Activated naive CD8-positive, alpha-beta T cell treated with anti-CD3 and anti-CD28 coated beads, Interleukin-2, amount 50 U/mL, for 24 hours (primary cell): ENCODE data around the gene NAA10.

Experiments used
- ATAC-seq: fragments of 150-1000 bp; cut with Tn5 transposase; one replicate; pipeline ENCODE4 v1.10.0; 2021
- DNase-seq: peaks from one replicate; pipeline ENCODE4 v3.0.0; 2021
- H3K27ac Mint-ChIP-seq: one replicate; pipeline ENCODE4 v1.8.0; 2021; ENCODE audit warnings: mild to moderate bottlenecking, mixed read lengths
- H3K27me3 Mint-ChIP-seq: one replicate; pipeline ENCODE4 v1.8.0; 2021; ENCODE audit warnings: mixed read lengths
- H3K36me3 Mint-ChIP-seq: one replicate; pipeline ENCODE4 v1.8.0; 2021; ENCODE audit warnings: low read depth, mixed read lengths
- H3K4me1 Mint-ChIP-seq: one replicate; pipeline ENCODE4 v1.8.0; 2021; ENCODE audit warnings: mixed read lengths
- H3K4me3 Mint-ChIP-seq: one replicate; pipeline ENCODE4 v1.8.0; 2021; ENCODE audit warnings: mild to moderate bottlenecking, moderate library complexity, mixed read lengths
- H3K9me3 Mint-ChIP-seq: one replicate; pipeline ENCODE4 v1.8.0; 2021; ENCODE audit warnings: mixed read lengths

The NAA10 gene

DNA sequence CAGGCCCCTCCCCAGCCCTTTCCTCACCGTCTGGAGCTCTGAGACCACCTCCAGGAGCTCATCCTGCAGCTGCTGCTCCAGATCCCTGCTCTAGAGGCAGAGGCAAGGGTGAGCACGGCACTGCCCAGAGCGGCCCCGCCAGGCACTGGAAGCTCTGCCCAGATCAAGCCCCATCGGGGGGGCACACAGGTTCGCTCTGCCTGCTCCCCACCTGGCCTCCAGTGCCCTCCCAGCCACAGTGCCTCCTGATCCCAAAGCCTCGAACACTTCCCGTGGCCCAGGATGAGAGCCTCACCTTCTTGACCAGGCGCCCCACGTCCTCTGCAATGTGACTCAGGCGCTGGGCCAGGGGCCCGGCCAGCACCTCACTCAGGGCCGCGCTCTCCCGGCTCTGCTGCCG, 13.8 kb downstream of the NAA10 start:
- H3K9me3 Mint-ChIP-seq, result no peaks in the 10 kb centered on the region
- H3K36me3 Mint-ChIP-seq, result peaks cover 19% of the 10 kb centered on the region
- ATAC-seq, result no peak
- H3K27ac Mint-ChIP-seq, result no peak overlapping the region
- no peak for DNase-seq
- no peaks in the 10 kb centered on the region for H3K27me3 Mint-ChIP-seq
- H3K4me3 Mint-ChIP-seq, result no peak overlapping the region
- peaks cover 21% of the 10 kb centered on the region for H3K4me1 Mint-ChIP-seq

DNA sequence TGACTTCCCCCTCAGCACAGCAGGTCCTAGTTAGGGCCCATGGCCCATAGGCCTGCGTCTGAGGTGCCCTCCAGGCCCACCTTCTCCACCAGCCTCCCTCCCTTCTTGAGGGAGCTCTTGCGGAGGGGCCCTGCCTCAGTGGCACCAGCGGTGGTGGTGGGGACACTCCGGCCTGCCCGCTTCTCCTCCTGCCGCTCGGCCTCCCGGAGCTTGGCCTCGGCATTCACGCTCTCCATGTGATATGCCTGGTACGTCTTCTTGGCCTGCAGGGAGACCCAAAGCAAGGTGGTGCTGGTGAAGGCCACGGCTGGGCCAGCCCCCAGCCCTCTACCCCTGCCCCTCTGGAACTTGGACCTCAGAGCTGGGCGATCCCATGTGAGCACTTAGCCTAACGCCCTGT, 14.3 kb downstream of the NAA10 start:
- no peaks in the 10 kb centered on the region for H3K27me3 Mint-ChIP-seq
- no peak for ATAC-seq
- H3K4me1 Mint-ChIP-seq, result peaks cover 21% of the 10 kb centered on the region
- DNase-seq, result no peak
- no peaks in the 10 kb centered on the region for H3K9me3 Mint-ChIP-seq
- no peak overlapping the region for H3K27ac Mint-ChIP-seq
- no peak overlapping the region for H3K4me3 Mint-ChIP-seq
- H3K36me3 Mint-ChIP-seq, result peaks cover 24% of the 10 kb centered on the region

DNA sequence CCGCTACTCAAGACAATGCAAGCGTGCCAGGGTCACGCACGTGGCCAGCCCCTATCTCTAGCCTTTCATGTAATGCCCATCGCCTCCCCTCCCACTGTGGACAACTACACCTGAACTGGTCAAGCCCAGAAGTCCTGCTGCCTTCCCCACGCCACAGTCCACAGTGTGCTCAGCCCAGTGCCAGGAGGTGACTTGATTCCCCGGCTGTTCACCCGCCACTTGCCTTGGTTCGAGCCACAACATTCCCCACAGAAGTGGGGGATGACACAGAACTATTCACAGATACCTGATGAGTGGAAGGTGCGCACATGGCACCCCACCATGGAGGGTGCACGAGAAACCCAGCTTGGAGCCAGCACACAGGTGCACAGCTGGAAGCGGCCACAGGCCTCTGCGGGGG, 15.6 kb downstream of the NAA10 start:
- Mint-ChIP-seq H3K4me1 (peaks cover 20% of the 10 kb centered on the region), H3K27me3 (no peaks in the 10 kb centered on the region), H3K4me3 (no peak overlapping the region), H3K27ac (no peak overlapping the region), H3K9me3 (no peaks in the 10 kb centered on the region), H3K36me3 (peaks cover 28% of the 10 kb centered on the region)
- DNase-seq, result no peak
- ATAC-seq, result no peak

DNA sequence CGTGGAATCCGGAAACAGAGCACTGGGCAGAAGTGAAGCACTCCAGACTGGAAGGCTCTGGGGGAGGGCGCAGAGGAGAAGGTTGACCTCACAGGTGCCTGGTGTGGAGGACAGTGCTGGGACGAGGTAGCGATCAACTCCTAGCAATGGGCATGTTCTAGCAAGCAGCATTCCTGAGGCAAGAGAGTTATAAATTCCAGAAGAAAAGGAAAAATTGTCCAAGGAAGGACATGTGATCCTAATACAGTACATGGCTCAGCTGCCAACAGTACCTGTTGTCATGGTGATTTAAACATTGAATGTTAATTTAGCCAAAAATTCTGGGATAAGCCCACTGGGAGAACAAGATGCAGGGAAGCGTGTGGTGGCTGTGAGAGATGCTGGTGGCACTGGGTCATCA, 17.0 kb downstream of the NAA10 start:
- ATAC-seq (no peak), DNase-seq (no peak)
- H3K4me1 Mint-ChIP-seq, result peaks cover 11% of the 10 kb centered on the region
- H3K27me3 Mint-ChIP-seq, result no peaks in the 10 kb centered on the region
- no peak overlapping the region for H3K27ac Mint-ChIP-seq
- H3K36me3 Mint-ChIP-seq, result peaks cover 23% of the 10 kb centered on the region
- no peaks in the 10 kb centered on the region for H3K9me3 Mint-ChIP-seq
- no peak overlapping the region for H3K4me3 Mint-ChIP-seq

DNA sequence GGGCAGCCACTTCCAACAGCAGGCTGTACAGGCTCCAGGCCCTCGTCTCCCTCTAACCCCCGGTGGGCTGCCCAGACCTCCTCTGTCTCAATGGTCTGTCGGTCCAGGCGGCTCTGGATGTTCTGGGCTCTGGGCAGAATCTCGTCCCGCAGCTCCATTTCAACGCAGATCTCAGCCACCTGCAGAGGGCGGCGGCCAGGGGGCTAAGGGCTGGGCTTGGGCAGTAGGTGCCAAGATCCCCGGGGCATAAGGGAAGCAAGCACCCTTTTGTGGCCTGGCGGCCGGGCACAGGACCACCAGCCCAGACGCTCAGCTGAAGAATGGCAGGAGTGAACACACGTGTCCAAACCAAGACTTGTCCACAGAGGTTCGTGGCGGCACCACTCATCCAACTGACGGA, 21.1 kb downstream of the NAA10 start:
- Mint-ChIP-seq H3K36me3 (peaks cover 22% of the 10 kb centered on the region), H3K9me3 (no peaks in the 10 kb centered on the region), H3K4me1 (peaks cover 4% of the 10 kb centered on the region), H3K4me3 (no peak overlapping the region), H3K27me3 (no peaks in the 10 kb centered on the region), H3K27ac (no peak overlapping the region)
- ATAC-seq, result no peak
- DNase-seq, result no peak

DNA sequence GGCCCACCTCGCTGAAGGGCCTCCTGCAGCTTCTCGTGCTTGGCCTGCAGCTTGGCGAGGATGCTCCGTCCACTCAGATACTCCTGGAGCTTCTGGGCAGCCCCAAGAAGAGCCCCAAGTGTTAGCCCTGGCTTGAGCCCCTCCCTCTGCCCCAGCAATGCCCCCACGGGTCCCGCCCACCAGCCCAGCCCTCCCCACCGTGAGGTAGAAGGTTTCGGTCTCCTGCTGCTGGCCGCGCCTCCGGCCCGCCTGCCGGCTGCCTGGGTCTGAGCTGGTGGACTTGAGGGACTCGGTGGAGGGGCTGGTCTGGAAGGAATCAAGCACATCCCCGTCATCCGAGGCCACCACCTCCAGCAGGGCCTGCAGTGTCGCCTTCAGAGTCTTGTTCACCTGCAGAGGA, 21.6 kb downstream of the NAA10 start:
- H3K27me3 Mint-ChIP-seq, result no peaks in the 10 kb centered on the region
- DNase-seq (no peak), ATAC-seq (no peak)
- H3K9me3 Mint-ChIP-seq, result no peaks in the 10 kb centered on the region
- H3K27ac Mint-ChIP-seq, result no peak overlapping the region
- H3K36me3 Mint-ChIP-seq, result peaks cover 22% of the 10 kb centered on the region
- peaks cover 4% of the 10 kb centered on the region for H3K4me1 Mint-ChIP-seq
- no peak overlapping the region for H3K4me3 Mint-ChIP-seq

DNA sequence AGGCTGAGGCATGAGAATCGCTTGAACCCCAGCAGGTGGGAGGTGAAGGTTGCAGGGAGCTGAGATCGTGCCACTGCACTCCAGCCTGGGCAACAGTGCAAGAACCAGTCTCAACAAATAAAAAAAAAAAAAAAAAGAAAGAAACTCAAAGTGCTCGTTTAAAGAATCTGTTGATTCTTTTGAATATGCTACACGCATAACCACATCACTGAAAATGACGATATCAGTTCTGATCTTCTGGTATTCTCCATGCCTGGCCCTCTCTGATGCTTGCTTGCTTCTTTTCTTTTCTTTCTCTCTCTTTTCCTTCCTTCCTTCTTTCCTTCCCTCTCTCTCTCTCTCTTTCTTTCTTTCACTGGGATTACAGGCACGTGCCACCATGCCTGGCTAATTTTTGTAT, 23.0 kb downstream of the NAA10 start:
- H3K27ac Mint-ChIP-seq, result no peak overlapping the region
- no peaks in the 10 kb centered on the region for H3K27me3 Mint-ChIP-seq
- ATAC-seq (no peak), DNase-seq (no peak)
- peaks cover 4% of the 10 kb centered on the region for H3K4me1 Mint-ChIP-seq
- peaks cover 16% of the 10 kb centered on the region for H3K36me3 Mint-ChIP-seq
- no peak overlapping the region for H3K4me3 Mint-ChIP-seq
- H3K9me3 Mint-ChIP-seq, result no peaks in the 10 kb centered on the region

DNA sequence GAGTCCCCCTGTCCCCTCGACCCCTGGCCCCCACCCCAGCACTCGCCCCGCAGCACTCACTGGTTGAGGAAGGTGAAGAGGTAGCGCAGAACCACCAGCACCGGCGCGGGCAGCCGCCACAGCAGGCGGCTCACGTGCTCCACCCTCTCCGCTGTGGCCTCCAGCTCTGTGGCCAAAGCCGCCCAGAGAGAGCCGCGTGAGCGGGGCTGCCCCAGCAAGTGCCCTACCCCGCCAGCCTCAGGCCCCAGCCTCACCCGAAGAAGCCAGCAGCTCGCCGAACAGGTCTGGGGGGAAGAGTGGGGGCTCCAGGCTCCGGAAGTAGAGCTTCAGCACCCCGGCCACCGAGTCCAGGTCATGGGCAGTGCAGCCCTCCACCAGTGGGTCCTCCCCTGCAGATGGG, 24.4 kb downstream of the NAA10 start:
- Mint-ChIP-seq H3K4me3 (no peak overlapping the region), H3K27ac (no peak overlapping the region), H3K9me3 (no peaks in the 10 kb centered on the region), H3K27me3 (no peaks in the 10 kb centered on the region), H3K36me3 (peaks cover 10% of the 10 kb centered on the region), H3K4me1 (peaks cover 8% of the 10 kb centered on the region)
- DNase-seq (no peak), ATAC-seq (no peak)

DNA sequence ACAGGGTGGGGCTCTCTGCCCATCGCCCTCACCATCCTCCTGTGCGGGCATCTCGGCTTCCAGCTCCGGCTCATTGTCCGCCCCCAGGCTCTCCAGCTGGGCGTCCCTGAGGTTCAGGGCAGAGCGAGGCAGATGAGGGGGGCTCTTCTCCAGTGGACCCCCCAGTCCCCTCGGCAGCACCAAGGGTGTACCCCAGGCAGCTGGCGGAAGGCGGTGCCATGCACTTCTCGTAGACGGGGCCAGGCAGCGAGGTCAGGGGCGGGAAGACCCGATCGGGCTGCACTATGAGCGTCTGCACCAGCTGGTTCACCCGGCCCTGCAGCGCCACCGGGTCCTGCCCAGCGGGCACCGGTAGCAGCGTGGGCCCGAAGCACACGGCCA, 24.9 kb downstream of the NAA10 start:
- H3K36me3 Mint-ChIP-seq, result peaks cover 10% of the 10 kb centered on the region
- no peaks in the 10 kb centered on the region for H3K27me3 Mint-ChIP-seq
- no peak overlapping the region for H3K4me3 Mint-ChIP-seq
- H3K4me1 Mint-ChIP-seq, result peaks cover 8% of the 10 kb centered on the region
- no peak overlapping the region for H3K27ac Mint-ChIP-seq
- no peaks in the 10 kb centered on the region for H3K9me3 Mint-ChIP-seq
- ATAC-seq (no peak), DNase-seq (no peak)

DNA sequence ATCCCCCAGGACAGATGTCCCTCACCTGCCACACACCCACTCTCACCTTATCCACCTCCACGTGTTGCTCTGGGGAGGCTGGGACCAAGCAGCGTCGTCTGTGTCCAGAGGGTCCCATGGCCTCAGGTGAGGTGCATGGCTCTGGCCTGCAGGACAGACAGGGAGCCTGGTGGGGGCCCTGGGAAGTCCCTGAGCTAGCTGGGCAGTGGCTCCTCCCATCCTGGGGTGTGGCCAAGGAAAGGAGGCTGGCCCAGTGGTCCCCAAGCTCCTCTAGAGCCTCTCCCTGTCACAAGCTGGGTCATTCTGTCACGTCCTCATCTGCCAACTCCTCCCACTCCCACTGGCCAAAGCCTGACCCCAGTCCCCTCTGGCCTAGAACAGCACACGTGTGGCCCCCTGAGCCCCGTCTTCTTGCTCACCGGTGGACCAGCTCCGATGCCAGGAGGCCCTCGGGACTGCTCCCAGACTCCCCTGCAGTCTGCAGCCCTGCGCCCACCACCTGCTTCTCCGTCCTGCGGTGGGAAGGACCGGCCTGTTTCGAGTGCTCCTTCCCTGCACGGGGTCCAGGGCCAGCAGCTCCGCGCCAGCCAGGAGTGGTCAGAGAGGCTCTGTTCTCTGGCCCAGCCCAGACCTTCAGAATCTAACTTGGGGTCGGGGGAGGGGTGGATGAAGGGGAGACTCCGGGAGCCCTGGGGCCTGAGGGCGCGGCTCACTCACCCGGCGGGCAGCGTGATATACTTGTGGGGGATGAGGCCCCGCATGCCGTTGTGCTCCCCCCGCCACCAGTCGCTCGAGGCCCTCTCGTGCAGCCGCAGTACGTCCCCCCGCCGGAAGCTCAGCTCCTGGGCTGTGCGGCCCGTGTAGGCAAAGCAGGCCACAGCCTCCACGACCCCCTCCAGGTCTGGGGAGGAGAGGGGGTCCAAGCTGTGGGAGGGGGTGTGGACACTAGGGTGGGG, 25.5 kb downstream of the NAA10 start:
- peaks cover 5% of the 10 kb centered on the region for H3K36me3 Mint-ChIP-seq
- peaks cover 11% of the 10 kb centered on the region for H3K4me1 Mint-ChIP-seq
- no peak for DNase-seq
- H3K27me3 Mint-ChIP-seq, result no peaks in the 10 kb centered on the region
- no peak overlapping the region for H3K27ac Mint-ChIP-seq
- no peak for ATAC-seq
- H3K9me3 Mint-ChIP-seq, result no peaks in the 10 kb centered on the region
- no peak overlapping the region for H3K4me3 Mint-ChIP-seq

DNA sequence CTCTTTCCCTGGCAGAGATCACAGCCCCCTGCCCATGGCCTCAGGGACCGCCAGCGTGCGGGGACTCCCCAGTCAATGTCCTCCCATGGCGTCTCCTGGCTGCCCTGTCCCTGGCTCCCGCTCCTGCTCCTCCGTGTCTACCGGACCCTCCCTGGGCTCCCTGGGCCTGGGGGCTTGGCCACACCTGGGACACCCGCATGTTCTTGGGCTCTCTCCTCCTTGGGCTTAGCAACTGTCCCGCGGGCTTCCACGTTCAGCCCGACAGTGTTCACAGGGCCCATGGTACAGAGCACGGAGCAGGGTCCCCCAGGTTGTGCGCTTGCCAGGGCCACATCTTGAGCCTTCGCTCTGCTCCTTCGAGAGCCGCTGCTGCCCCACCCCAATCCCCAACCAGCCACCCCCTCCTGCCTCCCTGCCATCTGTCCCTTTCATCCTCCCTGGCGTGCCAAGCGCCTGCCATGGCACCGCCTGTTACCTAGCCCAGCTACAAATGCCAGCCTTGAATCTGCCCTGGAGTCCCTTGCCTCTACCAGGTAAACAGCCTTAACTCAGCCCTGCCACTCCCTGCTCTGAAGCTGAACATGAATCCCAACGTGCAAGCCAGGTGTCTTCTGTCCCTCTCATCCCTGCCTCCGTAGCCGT, 26.5 kb downstream of the NAA10 start:
- Mint-ChIP-seq H3K4me1 (peaks cover 18% of the 10 kb centered on the region), H3K36me3 (peaks cover 5% of the 10 kb centered on the region), H3K9me3 (no peaks in the 10 kb centered on the region), H3K27me3 (no peaks in the 10 kb centered on the region), H3K27ac (no peak overlapping the region), H3K4me3 (no peak overlapping the region)
- ATAC-seq, result no peak
- no peak for DNase-seq

DNA sequence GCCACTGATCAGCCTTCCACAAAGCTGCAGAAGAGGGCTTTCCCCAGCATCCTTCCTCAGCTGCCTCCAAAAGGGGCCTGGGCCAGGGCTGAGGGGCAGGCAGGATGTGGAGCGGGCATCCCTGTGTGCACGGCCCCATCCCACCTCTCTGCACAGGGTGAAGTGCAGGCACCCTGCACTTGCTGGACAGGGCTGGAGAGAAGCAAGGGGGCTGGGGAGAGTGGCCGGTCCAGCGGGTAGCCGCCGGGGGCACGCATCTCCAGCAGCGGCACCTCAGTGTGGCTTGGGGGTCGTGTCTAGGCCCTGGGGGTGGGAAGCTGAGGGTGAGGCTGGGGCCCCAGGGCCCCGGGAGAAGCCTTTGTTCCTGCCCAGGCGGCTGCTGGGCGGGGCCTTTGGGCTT, 27.4 kb downstream of the NAA10 start:
- peaks cover 5% of the 10 kb centered on the region for H3K36me3 Mint-ChIP-seq
- no peak overlapping the region for H3K27ac Mint-ChIP-seq
- peaks cover 21% of the 10 kb centered on the region for H3K4me1 Mint-ChIP-seq
- no peaks in the 10 kb centered on the region for H3K27me3 Mint-ChIP-seq
- no peaks in the 10 kb centered on the region for H3K9me3 Mint-ChIP-seq
- no peak overlapping the region for H3K4me3 Mint-ChIP-seq
- DNase-seq (no peak), ATAC-seq (no peak)

DNA sequence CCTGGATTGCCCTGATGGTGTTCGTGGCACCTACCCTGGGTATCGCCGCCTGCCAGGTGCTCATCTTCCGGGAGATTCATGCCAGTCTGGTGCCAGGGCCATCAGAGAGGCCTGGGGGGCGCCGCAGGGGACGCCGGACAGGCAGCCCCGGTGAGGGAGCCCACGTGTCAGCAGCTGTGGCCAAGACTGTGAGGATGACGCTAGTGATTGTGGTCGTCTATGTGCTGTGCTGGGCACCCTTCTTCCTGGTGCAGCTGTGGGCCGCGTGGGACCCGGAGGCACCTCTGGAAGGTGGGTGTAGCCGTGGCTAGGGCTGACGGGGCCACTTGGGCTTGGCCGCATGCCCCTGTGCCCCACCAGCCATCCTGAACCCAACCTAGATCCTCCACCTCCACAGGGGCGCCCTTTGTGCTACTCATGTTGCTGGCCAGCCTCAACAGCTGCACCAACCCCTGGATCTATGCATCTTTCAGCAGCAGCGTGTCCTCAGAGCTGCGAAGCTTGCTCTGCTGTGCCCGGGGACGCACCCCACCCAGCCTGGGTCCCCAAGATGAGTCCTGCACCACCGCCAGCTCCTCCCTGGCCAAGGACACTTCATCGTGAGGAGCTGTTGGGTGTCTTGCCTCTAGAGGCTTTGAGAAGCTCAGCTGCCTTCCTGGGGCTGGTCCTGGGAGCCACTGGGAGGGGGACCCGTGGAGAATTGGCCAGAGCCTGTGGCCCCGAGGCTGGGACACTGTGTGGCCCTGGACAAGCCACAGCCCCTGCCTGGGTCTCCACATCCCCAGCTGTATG, 28.5 kb downstream of the NAA10 start:
- DNase-seq (no peak), ATAC-seq (peak; percentile 52)
- Mint-ChIP-seq H3K9me3 (no peaks in the 10 kb centered on the region), H3K27me3 (no peaks in the 10 kb centered on the region), H3K27ac (no peak overlapping the region), H3K36me3 (no peaks in the 10 kb centered on the region), H3K4me1 (peaks cover 25% of the 10 kb centered on the region), H3K4me3 (no peak overlapping the region)

DNA sequence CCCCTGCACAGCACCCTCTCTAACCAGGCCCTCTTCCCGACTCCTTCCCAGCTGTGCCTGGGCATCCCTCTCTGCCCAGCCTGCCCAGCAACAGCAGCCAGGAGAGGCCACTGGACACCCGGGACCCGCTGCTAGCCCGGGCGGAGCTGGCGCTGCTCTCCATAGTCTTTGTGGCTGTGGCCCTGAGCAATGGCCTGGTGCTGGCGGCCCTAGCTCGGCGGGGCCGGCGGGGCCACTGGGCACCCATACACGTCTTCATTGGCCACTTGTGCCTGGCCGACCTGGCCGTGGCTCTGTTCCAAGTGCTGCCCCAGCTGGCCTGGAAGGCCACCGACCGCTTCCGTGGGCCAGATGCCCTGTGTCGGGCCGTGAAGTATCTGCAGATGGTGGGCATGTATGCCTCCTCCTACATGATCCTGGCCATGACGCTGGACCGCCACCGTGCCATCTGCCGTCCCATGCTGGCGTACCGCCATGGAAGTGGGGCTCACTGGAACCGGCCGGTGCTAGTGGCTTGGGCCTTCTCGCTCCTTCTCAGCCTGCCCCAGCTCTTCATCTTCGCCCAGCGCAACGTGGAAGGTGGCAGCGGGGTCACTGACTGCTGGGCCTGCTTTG, 29.2 kb downstream of the NAA10 start:
- ATAC-seq (no peak), DNase-seq (no peak)
- no peak overlapping the region for H3K27ac Mint-ChIP-seq
- no peak overlapping the region for H3K4me3 Mint-ChIP-seq
- peaks cover 32% of the 10 kb centered on the region for H3K4me1 Mint-ChIP-seq
- no peaks in the 10 kb centered on the region for H3K27me3 Mint-ChIP-seq
- H3K9me3 Mint-ChIP-seq, result no peaks in the 10 kb centered on the region
- no peaks in the 10 kb centered on the region for H3K36me3 Mint-ChIP-seq
